IMR-90 (cell line): Measurements from ENCODE around the gene COL9A3. TPM values are rescaled to one million over a fixed set of nuclear protein-coding genes. Genes with fewer than 3 reads are reported as not detected.

Experiments used
- ATAC-seq: fragments of 200-7000 bp; cut with Tn5 transposase; 2 replicates; pipeline ENCODE4 v1.9.1; 2020; ENCODE audit warnings: low read depth, mild to moderate bottlenecking, moderate library complexity
- BruUV-seq: library from RNA; stranded (reverse); fragments of 400-500 nt; replicated peaks from 2 replicates; lab custom pipeline; 2021; lab: Mats Ljungman, UMichigan
- CTCF ChIA-PET: fragments of 300-600 bp; formaldehyde crosslinking; extraction: SDS; loops from one replicate; lab custom pipeline; 2021; ENCODE audit warnings: antibody characterized with exemption; lab: Yijun Ruan, JAX
- POLR2A ChIA-PET: fragments of 300-600 bp; sonication (Branson Sonifier 250); formaldehyde crosslinking; loops from one replicate; lab custom pipeline; 2022; ENCODE audit warnings: antibody characterized with exemption; ENCODE audit not compliant: unreplicated experiment; lab: Charles Lee
- DNase-seq: peaks from one replicate; pipeline ENCODE4 v3.0.0; 2013
- H2AFZ ChIP-seq: replicated peaks from 2 replicates; pipeline ENCODE3; 2013; ENCODE audit warnings: low read length, mild to moderate bottlenecking; ENCODE audit not compliant: poor library complexity
- H2AK5ac ChIP-seq: 2 replicates; pipeline ENCODE4 v1.6.1; 2013; ENCODE audit warnings: low read depth, low read length, inconsistent platforms
- H2AK9ac ChIP-seq: replicated peaks from 2 replicates; pipeline ENCODE3; 2013; ENCODE audit warnings: mild to moderate bottlenecking, low read depth, low read length, moderate library complexity; ENCODE audit not compliant: poor library complexity
- H2BK120ac ChIP-seq: 2 replicates; pipeline ENCODE4 v1.6.1; 2013; ENCODE audit warnings: low read depth, low read length, inconsistent platforms
- H2BK15ac ChIP-seq: 3 replicates; pipeline ENCODE4 v1.6.1; 2013; ENCODE audit warnings: low read depth, low read length, inconsistent platforms
- H2BK20ac ChIP-seq: 2 replicates; pipeline ENCODE4 v1.6.1; 2013; ENCODE audit warnings: low read depth, mild to moderate bottlenecking, inconsistent platforms, low read length, moderate library complexity
- H2BK5ac ChIP-seq: 2 replicates; pipeline ENCODE4 v1.6.1; 2013; ENCODE audit warnings: mild to moderate bottlenecking, low read depth, low read length, inconsistent platforms; ENCODE audit not compliant: poor library complexity, severe bottlenecking
- H3K14ac ChIP-seq: replicated peaks from 2 replicates; pipeline ENCODE4 v1.6.1; 2013; ENCODE audit warnings: low read depth, low read length, inconsistent platforms
- H3K18ac ChIP-seq: 2 replicates; pipeline ENCODE4 v1.6.1; 2013; ENCODE audit warnings: low read depth, low read length, control low read depth
- H3K23ac ChIP-seq: 2 replicates; pipeline ENCODE4 v1.6.1; 2013; ENCODE audit warnings: low read depth, low read length, inconsistent platforms
- H3K27ac ChIP-seq: 2 replicates; pipeline ENCODE4 v1.5.1; 2013; ENCODE audit warnings: mild to moderate bottlenecking, control low read depth, low read length; ENCODE audit not compliant: insufficient read depth
- H3K27me3 ChIP-seq: 2 replicates; pipeline ENCODE4 v1.6.1; 2013; ENCODE audit warnings: low read length; ENCODE audit not compliant: control insufficient read depth, insufficient read depth
- H3K36me3 ChIP-seq: 2 replicates; pipeline ENCODE4 v1.6.1; 2013; ENCODE audit warnings: low read length, mixed read lengths; ENCODE audit not compliant: control insufficient read depth, insufficient read depth
- H3K4ac ChIP-seq: 2 replicates; pipeline ENCODE4 v1.6.1; 2013; ENCODE audit warnings: low read depth, low read length, inconsistent platforms
- H3K4me1 ChIP-seq: 2 replicates; pipeline ENCODE4 v1.6.1; 2013; ENCODE audit warnings: low read length, mixed read lengths; ENCODE audit not compliant: control insufficient read depth, insufficient read depth
- H3K4me2 ChIP-seq: 2 replicates; pipeline ENCODE4 v1.6.1; 2013; ENCODE audit warnings: low read depth, mild to moderate bottlenecking, control low read depth, low read length, moderate library complexity
- H3K4me3 ChIP-seq: 2 replicates; pipeline ENCODE4 v1.5.1; 2013; ENCODE audit warnings: low read depth, mild to moderate bottlenecking, control low read depth, low read length, moderate library complexity; ENCODE audit not compliant: insufficient read depth
- H3K56ac ChIP-seq: 2 replicates; pipeline ENCODE4 v1.6.1; 2013; ENCODE audit warnings: low read length, inconsistent platforms; ENCODE audit not compliant: insufficient read depth; ENCODE audit errors: extremely low read depth
- H3K79me1 ChIP-seq, 2 experiments: 2 replicates each; pipeline ENCODE4 v1.6.1; 2013; ENCODE audit warnings: low read length in 2 of 2, inconsistent platforms in 1 of 2, low read depth in 1 of 2
- H3K9ac ChIP-seq: 2 replicates; pipeline ENCODE4 v1.6.1; 2013; ENCODE audit warnings: low read depth, low read length, control low read depth
- H3K9me1 ChIP-seq: 2 replicates; pipeline ENCODE4 v1.6.1; 2013; ENCODE audit warnings: low read length, inconsistent platforms; ENCODE audit not compliant: insufficient read depth
- H3K9me3 ChIP-seq: 2 replicates; pipeline ENCODE4 v1.6.1; 2013; ENCODE audit warnings: low read length; ENCODE audit not compliant: control insufficient read depth, insufficient read depth
- H4K20me1 ChIP-seq: 2 replicates; pipeline ENCODE4 v1.6.1; 2013; ENCODE audit warnings: low read length, inconsistent platforms; ENCODE audit not compliant: insufficient read depth
- H4K5ac ChIP-seq: 2 replicates; pipeline ENCODE4 v1.6.1; 2013; ENCODE audit warnings: mild to moderate bottlenecking, low read depth, low read length, control low read depth
- H4K8ac ChIP-seq, 2 experiments: 2 replicates each; pipeline ENCODE4 v1.6.1; 2013; ENCODE audit warnings: low read depth in 2 of 2, low read length in 2 of 2, control low read depth in 1 of 2, inconsistent platforms in 1 of 2
- H4K91ac ChIP-seq: 2 replicates; pipeline ENCODE4 v1.6.1; 2013; ENCODE audit warnings: low read depth, low read length, inconsistent platforms; ENCODE audit not compliant: insufficient read depth
- BHLHE40 ChIP-seq: fragments of 150-350 bp; IDR thresholded peaks from 2 replicates; pipeline ENCODE4 v1.6.1; 2016; ENCODE audit warnings: mild to moderate bottlenecking, low read depth, low read length
- POLR2A ChIP-seq: IDR thresholded peaks from 2 replicates; pipeline ENCODE4 v1.6.1; 2012; ENCODE audit warnings: mild to moderate bottlenecking, low read depth, low read length
- RFX5 ChIP-seq: IDR thresholded peaks from 2 replicates; pipeline ENCODE4 v1.8.0; 2012; ENCODE audit warnings: low read depth, mild to moderate bottlenecking, low read length, moderate library complexity
- WGBS, 2 experiments: methylation state at CpG; one replicate each; pipeline versions ENCODE4 v1.1.5 to v1.1.7; 2013; ENCODE audit warnings: missing lambda C conversion rate in 2 of 2; ENCODE audit not compliant: insufficient read length in 1 of 2; ENCODE audit errors: extremely low coverage in 2 of 2; 5-methylcytosine and 5-hydroxymethylcytosine counted together
- dilution Hi-C: fragments of 300-500 bp; cut with HindIII; formaldehyde crosslinking; loops from one replicate; pipeline ENCODE4 v1.14.3; 2018; ENCODE audit warnings: low sequenced_read_pairs; ENCODE audit not compliant: unreplicated experiment
- in situ Hi-C: fragments of 300-500 bp; cut with MboI; formaldehyde crosslinking; loops from 3 replicates; pipeline ENCODE4 v1.14.3; 2019; ENCODE audit warnings: low sequenced_read_pairs, inconsistent platforms, mixed read lengths
- intact Hi-C: fragments of 100-400 bp; cut with micrococcal nuclease; formaldehyde crosslinking; loops from 2 replicates; pipeline ENCODE4 v1.10.0; 2022
- polyA plus RNA-seq, 3 experiments: library from polyadenylated mRNA; depleted of rRNA; stranded (reverse); fragments of >200 nt; gene quantifications; 2 replicates each; pipeline ENCODE4 v1.2.3, GENCODE V29; 2012; ENCODE audit warnings: low replicate concordance in 1 of 3
- total RNA-seq: library from RNA; depleted of rRNA; stranded (reverse); fragments of >200 nt; gene quantifications from 2 replicates; pipeline ENCODE4 v1.2.3, GENCODE V29; 2012
- TF ChIP-seq, protein P1 (sequence below): fragments of 150-350 bp; IDR thresholded peaks from 2 replicates; pipeline ENCODE4 v1.6.1; 2017; ENCODE audit warnings: mild to moderate bottlenecking, antibody characterized with exemption, low read length, low read depth

The COL9A3 gene
- total and polyA plus RNA-seq, 2 of the 4 experiments (the other 2 are of a cell fraction) = 0.36 to 1.4 TPM

DNA sequence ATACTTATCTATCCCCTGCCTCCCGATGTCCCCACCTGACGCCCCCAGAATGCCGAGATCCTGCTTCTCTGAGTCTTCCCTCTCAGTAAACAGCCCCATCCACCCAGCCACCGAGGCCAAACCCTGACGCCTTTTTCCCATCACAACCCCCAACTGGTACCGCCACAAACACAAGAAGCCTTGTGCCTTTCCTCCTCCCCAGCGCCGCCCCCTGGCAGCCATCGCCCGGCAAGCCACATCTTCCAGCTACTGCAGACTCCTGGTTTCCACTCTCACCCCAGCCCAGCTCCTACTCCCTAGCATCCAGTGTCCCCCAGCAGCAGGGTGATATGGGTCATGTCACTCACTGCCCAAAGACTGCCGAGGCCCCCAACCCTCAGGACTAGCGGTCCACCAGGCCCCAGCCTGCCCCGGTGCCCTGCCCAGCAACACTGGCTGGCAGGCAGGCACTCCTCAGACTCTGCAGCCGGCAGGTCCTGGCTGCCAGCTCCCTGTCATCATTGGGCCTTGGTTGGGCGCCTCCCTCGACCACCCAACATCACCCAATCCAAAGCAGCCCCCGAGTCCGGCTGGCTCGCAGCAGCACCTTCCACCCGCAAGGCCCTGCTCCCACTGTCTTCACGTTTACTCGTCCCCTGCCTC lies 33.6 kb downstream of the COL9A3 start:
- no peak for ATAC-seq
- Histone ChIP-seq H3K23ac (no peak overlapping the region), H2BK15ac (no peak overlapping the region), H4K91ac (no peak overlapping the region), H3K4me1 (no peaks in the 10 kb centered on the region), H2AK9ac (no peak overlapping the region), H2AK5ac (no peak overlapping the region), H4K8ac (no peak overlapping the region), H3K14ac (no peak overlapping the region), H4K20me1 (no peaks in the 10 kb centered on the region; the same call in none of the 2 replicates), H3K79me1 (peaks cover 10 to 23% of the 10 kb centered on the region in 2 experiments; a peak in 3 of 4 replicates), H3K4ac (no peak overlapping the region), H2AFZ (no peak overlapping the region), H2BK5ac (no peak overlapping the region), H3K18ac (no peak overlapping the region), H2BK20ac (no peak overlapping the region), H3K36me3 (peaks cover 24% of the 10 kb centered on the region), H2BK120ac (no peak overlapping the region), H3K56ac (no peak overlapping the region), H3K9me3 (no peaks in the 10 kb centered on the region), H3K27me3 (no peaks in the 10 kb centered on the region), H3K4me2 (no peak overlapping the region), H3K27ac (no peak overlapping the region), H3K9me1 (no peaks in the 10 kb centered on the region), H3K4me3 (no peak overlapping the region), H4K5ac (no peak overlapping the region), H3K9ac (no peak overlapping the region)
- POLR2A ChIA-PET = no interaction called here
- BruUV-seq = no TSS peak
- in situ Hi-C loops (no loop called here), intact Hi-C loops (no loop called here), dilution Hi-C loops (no loop called here)
- CTCF ChIA-PET = no interaction called here
- no peak for TF ChIP-seq BHLHE40
- TF ChIP-seq, protein P1, sequence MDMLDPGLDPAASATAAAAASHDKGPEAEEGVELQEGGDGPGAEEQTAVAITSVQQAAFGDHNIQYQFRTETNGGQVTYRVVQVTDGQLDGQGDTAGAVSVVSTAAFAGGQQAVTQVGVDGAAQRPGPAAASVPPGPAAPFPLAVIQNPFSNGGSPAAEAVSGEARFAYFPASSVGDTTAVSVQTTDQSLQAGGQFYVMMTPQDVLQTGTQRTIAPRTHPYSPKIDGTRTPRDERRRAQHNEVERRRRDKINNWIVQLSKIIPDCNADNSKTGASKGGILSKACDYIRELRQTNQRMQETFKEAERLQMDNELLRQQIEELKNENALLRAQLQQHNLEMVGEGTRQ = no peak
- no peak for TF ChIP-seq POLR2A
- TF ChIP-seq RFX5 = no peak
- WGBS, 2 experiments = 90% methylated on average over 16 of the region's 22 CpGs; no CpG with 5 or more reads in 1 of the 2 experiments
- no peak for DNase-seq
